A673 (cell line): ENCODE measurements around the gene PAXX.

Experiments used
- EZH2 ChIP-seq: fragments of 200-600 bp; sonication (generic); IDR thresholded peaks from 2 replicates; pipeline ENCODE4 v1.6.1; 2017; ENCODE audit warnings: borderline replicate concordance, low read depth, mild to moderate bottlenecking, mixed read lengths, antibody characterized with exemption, low read length; ENCODE audit not compliant: poor library complexity, severe bottlenecking
- TF ChIP-seq, protein P1 (sequence below): fragments of 300-800, 200-600 bp; sonication (generic); conservative IDR thresholded peaks from 2 replicates; pipeline ENCODE4 v1.5.1; 2017; ENCODE audit warnings: low read depth, mild to moderate bottlenecking, antibody characterized with exemption, low read length, moderate library complexity, mixed read lengths

GRCh38 chr9:136958473-136958872 lies 33.7 kb upstream of the PAXX start:
- TF ChIP-seq, protein P1, sequence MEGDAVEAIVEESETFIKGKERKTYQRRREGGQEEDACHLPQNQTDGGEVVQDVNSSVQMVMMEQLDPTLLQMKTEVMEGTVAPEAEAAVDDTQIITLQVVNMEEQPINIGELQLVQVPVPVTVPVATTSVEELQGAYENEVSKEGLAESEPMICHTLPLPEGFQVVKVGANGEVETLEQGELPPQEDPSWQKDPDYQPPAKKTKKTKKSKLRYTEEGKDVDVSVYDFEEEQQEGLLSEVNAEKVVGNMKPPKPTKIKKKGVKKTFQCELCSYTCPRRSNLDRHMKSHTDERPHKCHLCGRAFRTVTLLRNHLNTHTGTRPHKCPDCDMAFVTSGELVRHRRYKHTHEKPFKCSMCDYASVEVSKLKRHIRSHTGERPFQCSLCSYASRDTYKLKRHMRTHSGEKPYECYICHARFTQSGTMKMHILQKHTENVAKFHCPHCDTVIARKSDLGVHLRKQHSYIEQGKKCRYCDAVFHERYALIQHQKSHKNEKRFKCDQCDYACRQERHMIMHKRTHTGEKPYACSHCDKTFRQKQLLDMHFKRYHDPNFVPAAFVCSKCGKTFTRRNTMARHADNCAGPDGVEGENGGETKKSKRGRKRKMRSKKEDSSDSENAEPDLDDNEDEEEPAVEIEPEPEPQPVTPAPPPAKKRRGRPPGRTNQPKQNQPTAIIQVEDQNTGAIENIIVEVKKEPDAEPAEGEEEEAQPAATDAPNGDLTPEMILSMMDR, result no peak
- TF ChIP-seq EZH2, result no peak
